SK-N-SH (cell line): ENCODE measurements around the gene BLOC1S3. TPM values are rescaled to one million over a fixed set of nuclear protein-coding genes. Genes with fewer than 3 reads are reported as not detected.

ENCODE experiments used
- CTCF ChIA-PET: fragments of 300-600, 350-600 bp; formaldehyde crosslinking; extraction: SDS; loops from one replicate; lab custom pipeline; 2021; lab: Yijun Ruan, JAX
- POLR2A ChIA-PET: fragments of 350-600 bp; sonication (Branson Sonifier 250); formaldehyde crosslinking; extraction: SDS; loops from one replicate; lab custom pipeline; 2020; ENCODE audit warnings: antibody characterized with exemption, inconsistent platforms; lab: Yijun Ruan, JAX
- DNase-seq: peaks from one replicate; pipeline ENCODE4 v3.0.0; 2012
- H2AFZ ChIP-seq: fragments of 200-600 bp; sonication (generic); 2 replicates; pipeline ENCODE4 v1.8.1; 2016; ENCODE audit warnings: antibody characterized with exemption, mild to moderate bottlenecking, low read depth
- H3F3A ChIP-seq: fragments of 200-600 bp; sonication (generic); replicated peaks from 2 replicates; pipeline ENCODE3; 2016; ENCODE audit warnings: antibody characterized with exemption, mild to moderate bottlenecking; ENCODE audit not compliant: insufficient read depth
- H3K27ac ChIP-seq, 2 experiments: fragments of 200-500 bp in 1 of 2; fragments of 200-600 bp in 1 of 2; sonication (Bioruptor generic) in 1 of 2; sonication (generic), shearing (Covaris generic) in 1 of 2; 2 replicates each; pipeline versions ENCODE4 v1.5.1 to v1.6.1; 2014 to 2016; ENCODE audit warnings: low read depth in 2 of 2, inconsistent platforms in 1 of 2, low read length in 1 of 2, mild to moderate bottlenecking in 1 of 2, mixed read lengths in 1 of 2
- H3K27me3 ChIP-seq: fragments of 200-600 bp; sonication (generic), shearing (Covaris generic); 2 replicates; pipeline ENCODE4 v1.6.1; 2016; ENCODE audit warnings: mixed run types; ENCODE audit not compliant: insufficient read depth
- H3K36me3 ChIP-seq, 2 experiments: fragments of 200-500 bp in 1 of 2; fragments of 200-600 bp in 1 of 2; sonication (Bioruptor generic) in 1 of 2; sonication (generic) in 1 of 2; replicated peaks in 1 of 2; 2 replicates each; pipeline versions ENCODE3 to v1.5.1; 2014 to 2016; ENCODE audit warnings: low read length in 1 of 2, mild to moderate bottlenecking in 1 of 2; ENCODE audit not compliant: insufficient read depth in 2 of 2, control insufficient read depth in 1 of 2
- H3K4me1 ChIP-seq, 2 experiments: fragments of 200-500 bp in 1 of 2; fragments of 200-600 bp in 1 of 2; sonication (Bioruptor generic) in 1 of 2; sonication (generic), shearing (Covaris generic) in 1 of 2; 2 replicates each; pipeline versions ENCODE4 v1.5.1 to v1.6.1; 2014 to 2016; ENCODE audit warnings: low read depth in 1 of 2, low read length in 1 of 2, mixed run types in 1 of 2; ENCODE audit not compliant: insufficient read depth in 2 of 2, control insufficient read depth in 1 of 2
- H3K4me2 ChIP-seq: fragments of 200-600 bp; sonication (generic), shearing (Covaris generic); 2 replicates; pipeline ENCODE4 v1.6.1; 2017; ENCODE audit warnings: mixed run types
- H3K4me3 ChIP-seq, 2 experiments: fragments of 200-500 bp in 1 of 2; fragments of 200-600 bp in 1 of 2; sonication (Bioruptor generic) in 1 of 2; sonication (generic), shearing (Covaris generic) in 1 of 2; 2 replicates each; pipeline versions ENCODE4 v1.5.1 to v1.8.1; 2014 to 2016; ENCODE audit warnings: low read depth in 2 of 2, inconsistent platforms in 1 of 2, low read length in 1 of 2, mild to moderate bottlenecking in 1 of 2, mixed read lengths in 1 of 2, moderate library complexity in 1 of 2
- H3K79me2 ChIP-seq: fragments of 200-600 bp; sonication (generic); 2 replicates; pipeline ENCODE4 v1.8.1; 2017; ENCODE audit warnings: mild to moderate bottlenecking; ENCODE audit not compliant: insufficient read depth
- H3K9ac ChIP-seq: fragments of 200-600 bp; sonication (generic); 2 replicates; pipeline ENCODE4 v1.6.1; 2017; ENCODE audit warnings: mixed run types
- H3K9me2 ChIP-seq: fragments of 200-600 bp; sonication (generic); 2 replicates; pipeline ENCODE4 v1.6.1; 2017; ENCODE audit warnings: mixed run types
- H3K9me3 ChIP-seq: fragments of 200-600 bp; sonication (generic); 2 replicates; pipeline ENCODE4 v1.6.1; 2017; ENCODE audit warnings: mixed run types, mild to moderate bottlenecking, moderate library complexity
- H4K20me1 ChIP-seq: fragments of 200-600 bp; sonication (generic); 2 replicates; pipeline ENCODE4 v1.6.1; 2017; ENCODE audit warnings: mild to moderate bottlenecking, mixed run types; ENCODE audit not compliant: insufficient read depth
- CHD2 ChIP-seq: fragments of 150-350 bp; IDR thresholded peaks from 2 replicates; pipeline ENCODE4 v1.6.1; 2018; ENCODE audit warnings: low read length; ENCODE audit not compliant: partially characterized antibody
- ELF1 ChIP-seq: IDR thresholded peaks from 2 replicates; pipeline ENCODE4 v1.4.0; 2012
- EP300 ChIP-seq, 2 experiments: IDR thresholded peaks; 2 replicates each; pipeline versions ENCODE4 v1.4.0 to v1.6.1; 2012; ENCODE audit warnings: borderline replicate concordance in 1 of 2, low read depth in 1 of 2, low read length in 1 of 2
- EZH2phosphoT487 ChIP-seq: fragments of 200-600 bp; sonication (generic); IDR thresholded peaks from 2 replicates; pipeline ENCODE4 v1.6.1; 2017; ENCODE audit warnings: low read depth, mixed run types, mild to moderate bottlenecking, antibody characterized with exemption, moderate library complexity, borderline replicate concordance
- FOXJ3 ChIP-seq: sonication (generic); formaldehyde crosslinking; IDR thresholded peaks from 2 replicates; pipeline ENCODE4 v1.5.1; 2020; ENCODE audit warnings: mild to moderate bottlenecking, missing genetic modification reagents
- GATA2 ChIP-seq: sonication (generic); formaldehyde crosslinking; IDR thresholded peaks from 2 replicates; pipeline ENCODE4 v1.5.0; 2020; ENCODE audit warnings: mild to moderate bottlenecking, missing genetic modification reagents
- IRF3 ChIP-seq: fragments of 150-350 bp; IDR thresholded peaks from 2 replicates; pipeline ENCODE4 v1.6.1; 2016; ENCODE audit warnings: mild to moderate bottlenecking, low read depth, low read length
- MAX ChIP-seq: IDR thresholded peaks from 2 replicates; pipeline ENCODE4 v1.4.0; 2012; ENCODE audit warnings: low read depth
- MXI1 ChIP-seq: IDR thresholded peaks from 2 replicates; pipeline ENCODE4 v1.6.1; 2012; ENCODE audit warnings: mild to moderate bottlenecking, low read depth, low read length, improper control_type of control experiment
- NFIC ChIP-seq: IDR thresholded peaks from 2 replicates; pipeline ENCODE4 v1.4.0; 2012; ENCODE audit warnings: borderline replicate concordance
- NRF1 ChIP-seq: IDR thresholded peaks from 2 replicates; pipeline ENCODE4 v1.6.1; 2012; ENCODE audit warnings: low read depth, mild to moderate bottlenecking, low read length
- POLR2AphosphoS5 ChIP-seq: IDR thresholded peaks from 2 replicates; pipeline ENCODE4 v1.6.1; 2012; ENCODE audit warnings: low read depth, low read length
- SIN3A ChIP-seq: IDR thresholded peaks from 2 replicates; pipeline ENCODE4 v1.6.1; 2012; ENCODE audit warnings: low read depth, mild to moderate bottlenecking, low read length, moderate library complexity, borderline replicate concordance
- SMC3 ChIP-seq: IDR thresholded peaks from 2 replicates; pipeline ENCODE4 v1.6.1; 2012; ENCODE audit warnings: low read depth, low read length, improper control_type of control experiment
- USF2 ChIP-seq: fragments of 150-350 bp; IDR thresholded peaks from 2 replicates; pipeline ENCODE4 v1.6.1; 2017; ENCODE audit warnings: antibody characterized with exemption, low read length, low read depth, borderline replicate concordance
- WGBS: methylation state at CpG from one replicate; pipeline ENCODE4 v1.1.6; 2017; ENCODE audit warnings: low lambda C conversion rate; 5-methylcytosine and 5-hydroxymethylcytosine counted together
- polyA plus RNA-seq, 3 experiments: library from polyadenylated mRNA; depleted of rRNA; stranded (reverse); fragments of >200 nt; gene quantifications; 2 replicates each; pipeline ENCODE4 v1.2.3, GENCODE V29; 2012
- TF ChIP-seq, protein P1 (sequence below): IDR thresholded peaks from 2 replicates; pipeline ENCODE4 v1.4.0; 2012; ENCODE audit warnings: low read depth, borderline replicate concordance
- TF ChIP-seq, protein P2 (sequence below): IDR thresholded peaks from 2 replicates; pipeline ENCODE4 v1.6.1; 2012; ENCODE audit warnings: mild to moderate bottlenecking, low read depth, low read length, moderate library complexity

BLOC1S3 gene
- polyA plus RNA-seq, 1 of the 3 experiments (the other 2 are of a cell fraction): 3.0 TPM

DNA sequence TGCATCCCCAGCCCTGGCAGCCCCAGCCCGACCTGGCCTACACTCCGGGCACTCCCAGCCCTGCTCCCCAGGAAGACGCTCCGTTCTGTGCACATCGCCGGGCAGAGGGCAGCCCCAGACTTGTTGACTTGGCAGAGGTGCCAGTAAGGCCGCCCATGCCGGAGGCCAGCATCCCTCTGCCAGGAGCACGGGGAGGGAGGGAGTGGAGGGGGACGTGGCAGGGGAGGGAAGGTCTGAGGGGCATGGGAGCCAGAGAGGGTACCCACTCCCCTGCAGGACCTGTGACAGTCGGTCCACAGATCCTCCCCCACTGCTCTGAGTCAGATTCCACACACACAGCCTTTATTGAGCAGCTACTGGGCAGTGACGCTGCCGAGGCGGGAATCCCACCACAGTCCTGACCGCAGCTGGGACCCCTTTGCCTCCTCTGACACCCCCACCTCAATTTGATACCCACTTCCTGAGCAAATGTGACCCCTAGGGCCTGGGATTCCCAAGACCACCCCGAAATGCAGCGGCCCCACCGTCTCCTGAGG lies 15.9 kb upstream of the BLOC1S3 start:
- no peaks in the 10 kb centered on the region for H3K79me2 ChIP-seq
- no peak for TF ChIP-seq ELF1
- TF ChIP-seq MXI1: no peak
- TF ChIP-seq, protein P1, sequence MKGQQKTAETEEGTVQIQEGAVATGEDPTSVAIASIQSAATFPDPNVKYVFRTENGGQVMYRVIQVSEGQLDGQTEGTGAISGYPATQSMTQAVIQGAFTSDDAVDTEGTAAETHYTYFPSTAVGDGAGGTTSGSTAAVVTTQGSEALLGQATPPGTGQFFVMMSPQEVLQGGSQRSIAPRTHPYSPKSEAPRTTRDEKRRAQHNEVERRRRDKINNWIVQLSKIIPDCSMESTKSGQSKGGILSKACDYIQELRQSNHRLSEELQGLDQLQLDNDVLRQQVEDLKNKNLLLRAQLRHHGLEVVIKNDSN: no peak
- no peak for TF ChIP-seq CHD2
- no peak for TF ChIP-seq MAX
- TF ChIP-seq EP300 (IDR thresholded peaks at IDR 0.05; ENCODE audit: borderline replicate concordance in 1 of 2, low read depth in 1 of 2, low read length in 1 of 2): no peak
- no peak for TF ChIP-seq NRF1
- TF ChIP-seq NFIC: no peak
- TF ChIP-seq IRF3: no peak
- no peak for TF ChIP-seq FOXJ3
- TF ChIP-seq EZH2phosphoT487: no peak
- TF ChIP-seq, protein P2, sequence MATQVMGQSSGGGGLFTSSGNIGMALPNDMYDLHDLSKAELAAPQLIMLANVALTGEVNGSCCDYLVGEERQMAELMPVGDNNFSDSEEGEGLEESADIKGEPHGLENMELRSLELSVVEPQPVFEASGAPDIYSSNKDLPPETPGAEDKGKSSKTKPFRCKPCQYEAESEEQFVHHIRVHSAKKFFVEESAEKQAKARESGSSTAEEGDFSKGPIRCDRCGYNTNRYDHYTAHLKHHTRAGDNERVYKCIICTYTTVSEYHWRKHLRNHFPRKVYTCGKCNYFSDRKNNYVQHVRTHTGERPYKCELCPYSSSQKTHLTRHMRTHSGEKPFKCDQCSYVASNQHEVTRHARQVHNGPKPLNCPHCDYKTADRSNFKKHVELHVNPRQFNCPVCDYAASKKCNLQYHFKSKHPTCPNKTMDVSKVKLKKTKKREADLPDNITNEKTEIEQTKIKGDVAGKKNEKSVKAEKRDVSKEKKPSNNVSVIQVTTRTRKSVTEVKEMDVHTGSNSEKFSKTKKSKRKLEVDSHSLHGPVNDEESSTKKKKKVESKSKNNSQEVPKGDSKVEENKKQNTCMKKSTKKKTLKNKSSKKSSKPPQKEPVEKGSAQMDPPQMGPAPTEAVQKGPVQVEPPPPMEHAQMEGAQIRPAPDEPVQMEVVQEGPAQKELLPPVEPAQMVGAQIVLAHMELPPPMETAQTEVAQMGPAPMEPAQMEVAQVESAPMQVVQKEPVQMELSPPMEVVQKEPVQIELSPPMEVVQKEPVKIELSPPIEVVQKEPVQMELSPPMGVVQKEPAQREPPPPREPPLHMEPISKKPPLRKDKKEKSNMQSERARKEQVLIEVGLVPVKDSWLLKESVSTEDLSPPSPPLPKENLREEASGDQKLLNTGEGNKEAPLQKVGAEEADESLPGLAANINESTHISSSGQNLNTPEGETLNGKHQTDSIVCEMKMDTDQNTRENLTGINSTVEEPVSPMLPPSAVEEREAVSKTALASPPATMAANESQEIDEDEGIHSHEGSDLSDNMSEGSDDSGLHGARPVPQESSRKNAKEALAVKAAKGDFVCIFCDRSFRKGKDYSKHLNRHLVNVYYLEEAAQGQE: no peak
- TF ChIP-seq USF2: no peak
- no peak for TF ChIP-seq POLR2AphosphoS5
- no peak for TF ChIP-seq SMC3
- no peak for TF ChIP-seq GATA2 (CRISPR knock-in tag)
- TF ChIP-seq SIN3A: no peak
- TF ChIP-seq, all 33 proteins: peak for 0
- Histone ChIP-seq H4K20me1 (no peaks in the 10 kb centered on the region), H3K27me3 (no peaks in the 10 kb centered on the region), H3K36me3 (no peaks in the 10 kb centered on the region), H3K9ac (no peak overlapping the region), H3K9me2 (no peaks in the 10 kb centered on the region), H3K4me3 (no peak overlapping the region), H3K4me1 (peaks cover 0 to 9% of the 10 kb centered on the region in 2 experiments; a peak in 1 of 4 replicates), H3K27ac (no peak overlapping the region), H3K9me3 (no peaks in the 10 kb centered on the region), H2AFZ (no peak overlapping the region), H3K4me2 (no peak overlapping the region), H3F3A (no peaks in the 10 kb centered on the region)
- no peak for DNase-seq
- POLR2A ChIA-PET: interaction anchor here (0.9 kb wide), 1 partner anchor 24 kb away, joined by 3 read pairs; no protein-coding TSS in a partner anchor
- 84% methylated on average over 14 of the region's 18 CpGs for WGBS
- CTCF ChIA-PET: interaction anchor here (0.6 to 2.2 kb wide), 9 partner anchors 9 to 176 kb away, joined by 3 to 13 read pairs (median 3); no protein-coding TSS in a partner anchor
